HG03175 (cell line): ENCODE results near the gene VSTM5.
"Not testable (repeated sequence)": the region's sequence is repeated elsewhere in the genome, so short reads cannot be mapped to it uniquely, and the experiment has no call there.

Experiments
- ATAC-seq: cut with Tn5 transposase; IDR thresholded peaks from one replicate; pipeline ENCODE4 v1.9.1; 2021; ENCODE audit warnings: mild to moderate bottlenecking, moderate library complexity; ENCODE audit not compliant: unreplicated experiment

Gene VSTM5

GRCh38 chr11:93850594-93851018, at the start of gene VSTM5:
TSS of gene VSTM5 (minus strand) at chr11:93850618. CDS start at chr11:93850502, 116 bp downstream.
- no peak for ATAC-seq

- ATAC-seq = no peak
Observed at GRCh38 chr11:93895106-93895862, 44.9 kb upstream of the VSTM5 start.

- no peak for ATAC-seq
Observed at GRCh38 chr11:93890391-93891051, 40.1 kb upstream of the VSTM5 start.

- ATAC-seq = no peak
Observed at GRCh38 chr11:93887111-93887510, 36.7 kb upstream of the VSTM5 start.

GRCh38 chr11:93879114-93879513, 28.7 kb upstream of the VSTM5 start:
- ATAC-seq = not testable (repeated sequence)

- ATAC-seq = no peak
Observed at GRCh38 chr11:93875637-93876036, 25.2 kb upstream of the VSTM5 start.

- ATAC-seq = no peak
Observed at GRCh38 chr11:93871526-93871925, 21.1 kb upstream of the VSTM5 start.

- ATAC-seq = no peak
Observed at GRCh38 chr11:93870616-93871015, 20.2 kb upstream of the VSTM5 start.

GRCh38 chr11:93869830-93870229, 19.4 kb upstream of the VSTM5 start:
- no peak for ATAC-seq

- not testable (repeated sequence) for ATAC-seq
Observed at GRCh38 chr11:93868404-93868803, 18.0 kb upstream of the VSTM5 start.

GRCh38 chr11:93861808-93862207, 11.4 kb upstream of the VSTM5 start:
- no peak for ATAC-seq

- ATAC-seq = no peak
Observed at GRCh38 chr11:93858121-93858775, 7.8 kb upstream of the VSTM5 start.

- ATAC-seq = no peak
Observed at GRCh38 chr11:93857413-93858120, 7.1 kb upstream of the VSTM5 start.

GRCh38 chr11:93852242-93852641, 1.8 kb upstream of the VSTM5 start:
- no peak for ATAC-seq

- no peak for ATAC-seq
Observed at GRCh38 chr11:93849751-93850593, 446 bp downstream of the VSTM5 start.

- ATAC-seq = no peak
Observed at GRCh38 chr11:93849201-93849600, 1.2 kb downstream of the VSTM5 start.

- ATAC-seq = no peak
Observed at GRCh38 chr11:93846411-93846810, 4.0 kb downstream of the VSTM5 start.

- ATAC-seq = no peak
Observed at GRCh38 chr11:93845181-93846092, 5.0 kb downstream of the VSTM5 start.

GRCh38 chr11:93844568-93844967, 5.8 kb downstream of the VSTM5 start:
- no peak for ATAC-seq
